22Rv1 (cell line): ENCODE data around the gene SGCB.
"Not testable (repeated sequence)": the region's sequence is repeated elsewhere in the genome, so short reads cannot be mapped to it uniquely, and the experiment has no call there.

Experiments used
- H3K27ac ChIP-seq: fragments of 450-650 bp; 2 replicates; pipeline ENCODE4 v1.5.1; 2017
- CTCF ChIP-seq: fragments of 450-650 bp; IDR thresholded peaks from 2 replicates; pipeline ENCODE4 v1.5.1; 2017; ENCODE audit warnings: mild to moderate bottlenecking
- ZFX ChIP-seq: fragments of 450-650 bp; IDR thresholded peaks from 2 replicates; pipeline ENCODE4 v1.6.1; 2017; ENCODE audit warnings: antibody characterized with exemption, borderline replicate concordance

Gene SGCB

GRCh38 chr4:52038103-52038912, at the start of gene SGCB:
TSS of gene SGCB (minus strand) at chr4:52038299. CDS start at chr4:52038259, 40 bp downstream.
- no peak for TF ChIP-seq CTCF
- no peak for TF ChIP-seq ZFX
- no peak within 1 kb of the TSS for H3K27ac ChIP-seq

GRCh38 chr4:52086425-52086824, 48.3 kb upstream of the SGCB start:
- not testable (repeated sequence) for H3K27ac ChIP-seq

GRCh38 chr4:52081216-52081615, 43.1 kb upstream of the SGCB start:
- no peak overlapping the region for H3K27ac ChIP-seq
- TF ChIP-seq CTCF = no peak
- TF ChIP-seq ZFX = no peak

DNA sequence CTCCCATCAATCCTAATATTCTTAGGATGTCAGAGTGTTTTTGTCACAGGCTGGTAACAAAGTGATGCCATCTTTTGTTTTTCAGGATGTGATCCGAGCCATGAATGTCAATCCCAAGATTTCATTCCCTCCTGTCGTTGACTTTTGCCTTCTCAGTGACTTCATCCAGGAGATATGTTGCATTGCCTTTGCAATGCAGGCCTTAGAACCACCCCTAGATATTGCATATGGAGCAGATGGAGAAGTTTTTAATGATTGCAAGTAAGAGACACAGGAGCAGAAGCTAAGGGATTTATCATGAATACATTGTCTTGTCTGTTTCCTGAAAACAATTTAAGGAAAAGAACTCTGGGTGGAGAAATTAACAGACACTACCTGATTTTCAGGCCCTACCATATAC, 41.6 kb upstream of the SGCB start:
- TF ChIP-seq ZFX (no peak), CTCF (no peak)
- no peak overlapping the region for H3K27ac ChIP-seq

DNA sequence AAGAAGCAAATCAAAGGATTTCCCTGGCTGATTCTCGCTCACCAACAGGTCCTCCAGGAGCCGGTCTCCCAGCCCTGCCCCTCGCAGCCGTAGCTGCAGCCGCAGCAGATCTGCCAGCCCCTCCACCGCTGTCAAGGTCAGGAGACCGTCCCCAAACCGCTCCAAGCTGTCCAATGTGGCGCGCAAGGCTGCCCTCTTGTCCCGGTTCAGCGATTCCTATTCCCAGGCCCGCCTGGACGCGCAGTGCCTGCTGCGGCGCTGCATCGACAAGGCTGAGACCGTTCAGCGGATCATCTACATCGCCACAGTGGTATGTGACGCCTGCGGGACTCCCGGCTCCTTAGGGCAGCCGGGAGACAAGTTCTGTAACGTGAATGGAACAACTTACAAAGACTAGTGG, 38.6 kb upstream of the SGCB start:
- no peak overlapping the region for H3K27ac ChIP-seq
- TF ChIP-seq CTCF (no peak), ZFX (no peak)

DNA sequence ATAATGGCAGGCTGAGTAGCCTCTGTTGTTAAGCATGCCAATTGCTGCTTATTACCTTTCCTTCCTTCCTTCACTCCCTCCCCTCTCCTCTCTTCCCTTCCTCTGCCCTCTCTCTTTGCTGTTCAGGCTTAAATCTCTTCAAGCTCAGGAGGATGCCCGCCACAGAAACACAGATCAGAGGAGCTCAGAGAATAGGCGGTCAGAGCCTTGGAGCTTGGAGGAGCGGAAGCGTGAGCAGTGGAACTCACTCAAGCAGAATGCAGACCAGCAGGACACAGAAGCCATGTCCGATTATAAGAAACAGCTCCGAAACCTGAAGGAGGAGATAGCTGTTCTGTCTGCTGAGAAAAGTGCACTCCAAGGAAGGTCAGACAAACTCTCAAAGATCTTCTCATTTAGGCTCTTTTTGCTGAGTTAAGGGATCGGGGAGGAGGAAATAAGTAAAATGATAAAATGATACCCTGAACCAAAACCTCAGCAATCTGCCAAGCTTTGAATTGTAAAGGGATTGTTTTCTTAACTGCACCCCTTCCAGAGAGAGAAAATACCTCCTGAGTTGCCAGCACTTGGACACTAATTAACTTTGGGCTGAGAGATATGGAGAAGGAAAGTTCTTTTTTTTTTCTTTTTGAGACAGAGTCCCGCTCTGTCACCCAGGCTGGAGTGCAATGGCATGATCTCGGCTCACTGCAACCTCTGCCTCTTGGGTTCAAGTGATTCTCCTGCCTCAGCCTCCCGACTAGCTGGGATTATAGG, 33.9 kb upstream of the SGCB start:
- H3K27ac ChIP-seq = no peak overlapping the region
- no peak for TF ChIP-seq ZFX
- no peak for TF ChIP-seq CTCF

DNA sequence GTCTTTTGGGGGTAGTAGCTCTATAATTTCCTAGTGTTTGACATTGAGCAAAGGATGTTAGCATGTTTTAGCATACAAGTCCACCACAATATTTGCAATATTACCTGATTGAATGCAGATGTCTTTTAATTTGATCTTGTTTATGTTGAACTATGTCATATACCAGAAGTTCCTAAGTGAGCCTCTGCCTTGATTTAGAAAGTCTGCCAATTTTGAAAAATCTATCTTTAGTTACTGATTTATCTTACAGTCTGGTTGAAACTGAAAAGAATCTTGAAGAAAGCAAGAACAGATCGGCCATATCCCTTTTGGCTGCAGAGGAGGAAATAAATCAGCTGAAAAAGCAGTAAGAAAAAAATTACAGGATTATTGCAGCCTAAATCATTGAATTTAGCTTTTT, 31.5 kb upstream of the SGCB start:
- H3K27ac ChIP-seq = no peak overlapping the region
- no peak for TF ChIP-seq CTCF
- no peak for TF ChIP-seq ZFX
